ENCODE results near the gene CLEC16A. TPM values are rescaled to one million over a fixed set of nuclear protein-coding genes. Genes with fewer than 3 reads are reported as not detected.

Gene CLEC16A
- total RNA-seq, 4 donors from 2014 or later = 19.9 to 38.3 (median 35.0) TPM

GRCh38 chr16:10938321-10938720, 6.0 kb upstream of the CLEC16A start:
- TF ChIP-seq CTCF (IDR thresholded peaks at IDR 0.05) = no peak
- TF ChIP-seq EP300 (IDR thresholded peaks at IDR 0.05) = no peak
- TF ChIP-seq POLR2AphosphoS5 (IDR thresholded peaks at IDR 0.05) = no peak
- TF ChIP-seq POLR2A (IDR thresholded peaks at IDR 0.05) = no peak
- Histone ChIP-seq H3K27ac (peak overlapping the region in 3 of 4 donors; percentile 85 to 94 (median 87)), H3K4me3 (peak overlapping the region in 1 of 2 donors; percentile 38), H3K4me1 (peaks cover 8 to 88% (median 68%) of the 10 kb centered on the region in 3 donors), H3K36me3 (peaks cover 0 to 11% of the 10 kb centered on the region in 2 donors), H3K9me3 (no peaks in the 10 kb centered on the region), H3K27me3 (no peaks in the 10 kb centered on the region)
- 24 to 80% methylated on average over 1 to 4 of the region's 7 CpGs for WGBS, 2 donors (ENCODE audit: low coverage in 1 of 2)
- ATAC-seq = no peak

- H3K27ac ChIP-seq = peak overlapping the region in 3 of 4 donors; percentile 85 to 94 (median 87)
- no peaks in the 10 kb centered on the region for H3K27me3 ChIP-seq
- H3K36me3 ChIP-seq = peaks cover 0 to 4% of the 10 kb centered on the region in 2 donors
- peaks cover 8 to 88% (median 70%) of the 10 kb centered on the region in 3 donors for H3K4me1 ChIP-seq
- WGBS, 2 donors (ENCODE audit: low coverage in 1 of 2) = 51 to 53% methylated on average over 5 to 7 of the region's 7 CpGs
- no peaks in the 10 kb centered on the region for H3K9me3 ChIP-seq
- peak overlapping the region in 1 of 2 donors; percentile 79 for H3K4me3 ChIP-seq
- no peak for ATAC-seq
- TF ChIP-seq POLR2A (IDR thresholded peaks at IDR 0.05) = no peak
- no peak for TF ChIP-seq CTCF (IDR thresholded peaks at IDR 0.05)
- TF ChIP-seq POLR2AphosphoS5 (IDR thresholded peaks at IDR 0.05) = no peak
- no peak for TF ChIP-seq EP300 (IDR thresholded peaks at IDR 0.05)
Observed at GRCh38 chr16:10938796-10939648, 5.3 kb upstream of the CLEC16A start.

- TF ChIP-seq CTCF (IDR thresholded peaks at IDR 0.05) (no peak), POLR2AphosphoS5 (IDR thresholded peaks at IDR 0.05) (no peak), EP300 (IDR thresholded peaks at IDR 0.05) (no peak), POLR2A (IDR thresholded peaks at IDR 0.05) (no peak)
- Histone ChIP-seq H3K36me3 (no peaks in the 10 kb centered on the region), H3K27me3 (no peaks in the 10 kb centered on the region), H3K4me3 (peak overlapping the region; percentile 79 to 91), H3K9me3 (no peaks in the 10 kb centered on the region), H3K27ac (peak overlapping the region in 3 of 4 donors; percentile 85 to 94 (median 87)), H3K4me1 (peaks cover 8 to 82% (median 65%) of the 10 kb centered on the region in 3 donors)
- ATAC-seq = no peak
- 76 to 100% methylated on average over 1 to 3 of the region's 7 CpGs for WGBS, 2 donors (ENCODE audit: low coverage in 1 of 2)
Observed at GRCh38 chr16:10939649-10940234, 4.6 kb upstream of the CLEC16A start.

GRCh38 chr16:10940501-10941079, 3.8 kb upstream of the CLEC16A start:
- Histone ChIP-seq H3K4me1 (peaks cover 8 to 82% (median 67%) of the 10 kb centered on the region in 3 donors), H3K27ac (peak overlapping the region; percentile 22 to 94 (median 86)), H3K36me3 (no peaks in the 10 kb centered on the region), H3K27me3 (no peaks in the 10 kb centered on the region), H3K4me3 (peak overlapping the region; percentile 79 to 91), H3K9me3 (no peaks in the 10 kb centered on the region)
- 5 to 23% methylated on average over 3 to 4 of the region's 8 CpGs for WGBS, 2 donors (ENCODE audit: low coverage in 1 of 2)
- no peak for ATAC-seq
- no peak for TF ChIP-seq CTCF (IDR thresholded peaks at IDR 0.05)
- no peak for TF ChIP-seq POLR2AphosphoS5 (IDR thresholded peaks at IDR 0.05)
- no peak for TF ChIP-seq POLR2A (IDR thresholded peaks at IDR 0.05)
- TF ChIP-seq EP300 (IDR thresholded peaks at IDR 0.05) = no peak

Measured in gastroesophageal sphincter (tissue), 4 donors.